GM19467 (cell line): Measurements from ENCODE around the gene MAP1B.

Experiments
- ATAC-seq: cut with Tn5 transposase; IDR thresholded peaks from one replicate; pipeline ENCODE4 v1.9.1; 2021; ENCODE audit warnings: mild to moderate bottlenecking, moderate library complexity; ENCODE audit not compliant: unreplicated experiment

The MAP1B gene

GRCh38 chr5:72129725-72130124 lies 22.4 kb downstream of the MAP1B start:
- ATAC-seq: no peak

- no peak for ATAC-seq
These were observed 23.1 kb downstream of the MAP1B start for GRCh38 chr5:72130351-72130761.

DNA sequence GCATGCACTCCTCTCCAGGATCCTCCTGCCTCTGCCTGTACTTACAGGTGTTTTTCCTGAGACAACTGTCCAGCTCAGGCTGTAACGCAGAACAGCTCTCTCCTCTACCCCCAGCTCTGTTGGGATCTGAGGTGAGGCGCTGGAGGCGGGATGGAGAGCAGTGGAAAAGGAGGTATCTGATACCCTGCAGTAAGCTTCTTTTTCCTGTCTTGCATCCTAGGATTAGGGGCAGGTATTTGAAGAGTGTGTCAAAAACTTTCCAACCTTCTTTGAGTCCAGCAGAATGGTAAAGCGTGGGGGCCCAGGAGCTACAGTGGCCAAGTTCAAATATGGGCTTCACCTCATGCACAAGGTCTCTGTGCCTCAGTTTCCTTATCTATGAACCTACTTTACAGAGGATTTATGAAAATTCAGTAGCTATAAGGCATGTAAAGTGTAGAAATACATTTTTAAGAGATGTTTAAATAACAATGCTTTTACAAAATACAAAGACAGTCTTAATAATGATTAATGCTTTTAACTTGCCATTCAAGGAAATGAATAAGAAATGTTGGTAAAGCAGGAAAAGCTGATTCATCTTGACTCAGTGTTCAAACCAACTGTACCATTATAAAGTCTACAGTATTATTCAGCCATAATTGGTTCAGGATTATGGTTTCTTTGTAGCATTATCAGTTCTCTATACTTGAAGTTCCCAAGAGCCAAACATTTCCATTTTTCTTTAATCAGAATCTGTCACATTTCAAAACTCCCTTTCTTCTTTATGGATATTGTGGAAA lies 26.1 kb downstream of the MAP1B start:
- ATAC-seq: no peak

DNA sequence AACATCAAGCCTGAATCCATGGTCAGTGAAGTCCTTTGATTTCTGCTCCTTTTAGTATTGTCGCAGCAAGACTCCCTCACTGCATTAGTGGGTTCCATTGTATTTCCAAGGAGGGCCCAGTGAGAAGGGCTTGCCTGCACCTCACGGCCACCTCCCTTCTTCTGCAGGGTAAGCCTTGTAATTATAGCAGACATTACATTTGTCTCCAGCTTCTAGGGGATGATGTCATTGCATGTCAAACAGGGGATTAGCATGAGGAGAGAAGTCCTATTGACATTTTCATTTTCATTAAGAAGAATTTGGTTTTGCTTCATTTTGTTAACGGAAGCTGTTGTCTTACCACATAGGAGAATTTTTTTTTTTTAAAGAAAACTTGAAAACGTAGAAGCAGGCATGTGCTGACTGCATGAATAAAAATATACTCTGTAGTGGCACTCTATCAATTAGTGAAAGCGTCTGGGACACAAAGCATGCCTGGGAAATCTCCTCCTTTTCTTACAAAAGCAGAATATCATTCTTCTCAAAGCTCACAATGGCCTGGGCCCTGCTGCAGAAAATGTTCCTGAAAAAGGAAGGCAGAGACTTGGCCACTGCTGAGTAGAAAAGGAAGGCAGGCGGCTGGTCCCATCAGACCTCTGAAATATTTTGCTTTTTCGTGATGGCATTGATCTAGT lies 27.1 kb downstream of the MAP1B start:
- ATAC-seq: no peak

DNA sequence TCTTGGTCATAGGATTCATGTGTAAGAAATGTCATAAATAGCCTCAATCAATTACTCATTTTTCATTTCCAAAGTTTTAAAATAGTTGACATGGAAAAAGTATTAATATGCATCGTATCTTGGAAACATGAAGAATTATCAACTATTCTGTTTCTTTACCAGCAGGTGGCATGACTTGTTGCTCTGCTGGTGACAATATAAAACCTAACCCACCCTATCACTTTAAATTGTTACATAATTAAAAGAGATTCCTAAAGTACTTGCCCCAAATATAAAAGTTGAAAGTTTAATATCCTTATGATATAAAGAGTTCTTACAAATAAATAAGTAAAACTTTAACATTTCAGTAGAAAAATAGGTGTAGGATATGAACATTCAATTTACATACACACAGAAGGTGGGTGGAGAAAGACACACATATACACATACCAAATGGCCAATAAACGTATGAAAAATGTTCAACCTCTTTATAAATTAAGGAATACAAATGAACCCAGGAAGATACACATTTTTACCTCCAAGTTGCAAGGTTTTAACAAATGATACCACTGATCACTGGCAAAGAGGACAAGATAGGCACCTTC lies 30.6 kb downstream of the MAP1B start:
- ATAC-seq: no peak

GRCh38 chr5:72138943-72139521 lies 31.8 kb downstream of the MAP1B start:
- no peak for ATAC-seq

DNA sequence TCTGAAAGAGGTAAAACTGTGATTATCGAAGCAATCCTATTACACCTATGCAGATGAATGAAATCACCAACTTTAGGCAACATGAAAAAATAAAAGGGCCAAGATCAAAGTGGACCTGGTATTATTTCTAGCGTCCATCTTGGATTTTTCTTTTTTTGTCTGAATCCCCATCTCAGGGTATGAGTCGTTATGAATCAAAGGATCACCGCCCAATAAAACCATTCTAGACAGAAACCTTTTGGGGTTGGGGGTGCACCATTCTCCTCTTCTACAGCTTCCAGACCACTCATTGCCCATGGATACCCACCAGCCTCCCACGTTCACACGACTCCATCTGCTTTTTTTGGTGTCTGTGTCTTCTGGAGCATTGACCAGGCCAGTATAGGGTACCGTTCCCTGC lies 33.4 kb downstream of the MAP1B start:
- no peak for ATAC-seq

DNA sequence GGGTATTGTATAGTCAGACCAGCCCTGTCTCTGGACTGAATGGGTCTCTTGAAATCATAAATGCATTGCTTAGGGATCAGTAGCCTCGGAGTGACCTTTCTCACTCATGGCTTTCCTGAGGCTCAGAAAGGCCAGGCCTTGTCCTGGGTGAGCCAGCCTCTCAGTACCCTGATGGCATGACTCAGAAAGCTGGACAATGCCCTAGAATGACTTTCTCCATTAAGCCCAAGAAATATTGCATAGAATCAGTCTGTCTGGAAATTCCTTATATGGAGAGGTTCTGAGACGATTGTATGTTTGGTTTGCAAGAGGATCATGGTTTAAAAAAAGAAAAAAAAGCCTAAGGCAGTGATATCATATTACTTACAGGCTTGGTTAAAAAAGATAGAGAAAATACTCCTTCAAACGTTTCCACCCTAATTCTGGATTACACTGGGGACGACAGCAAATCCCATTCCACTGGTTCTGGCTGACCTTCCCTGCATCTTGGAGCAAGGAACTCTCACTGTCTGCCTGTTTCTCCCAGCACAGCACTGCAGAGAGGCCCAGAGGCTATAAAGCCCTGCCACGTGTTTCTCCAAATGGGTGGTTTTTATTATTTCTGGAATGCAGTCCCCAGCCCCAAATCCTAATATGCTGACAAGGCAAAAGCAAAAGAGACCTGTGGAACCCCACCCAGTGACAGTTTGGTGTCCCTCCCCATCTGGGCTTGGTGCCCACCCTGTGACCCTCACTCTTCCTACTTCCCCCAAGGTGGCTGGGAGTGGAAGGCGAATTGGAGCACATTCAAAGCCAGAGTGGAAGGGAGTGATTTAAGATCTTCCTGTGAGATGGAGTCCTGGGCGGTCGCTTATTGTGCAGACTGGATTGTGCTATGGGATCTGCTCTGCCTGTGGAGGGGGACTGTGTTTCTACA lies 34.4 kb downstream of the MAP1B start:
- ATAC-seq: no peak

DNA sequence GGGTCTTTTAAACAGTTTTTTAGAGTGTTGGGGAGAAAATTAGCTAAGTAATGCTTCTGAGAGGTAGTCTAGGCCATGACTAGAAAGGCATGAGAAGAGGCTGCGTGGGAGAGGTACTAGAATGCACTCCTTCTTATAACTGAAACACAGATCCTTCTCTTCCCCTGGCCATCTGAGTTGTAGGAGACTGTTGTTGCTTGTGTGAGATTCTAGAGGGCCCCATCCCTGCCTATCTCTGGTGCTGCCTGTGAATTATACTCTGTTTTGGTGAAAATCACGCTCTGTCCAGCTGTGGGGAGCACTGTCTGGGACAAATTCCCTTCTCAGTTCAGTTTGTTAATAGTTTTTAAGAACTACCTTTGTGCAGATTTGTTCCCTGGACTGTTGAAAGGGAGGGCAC lies 37.5 kb downstream of the MAP1B start:
- no peak for ATAC-seq

- no peak for ATAC-seq
These were observed 38.1 kb downstream of the MAP1B start for GRCh38 chr5:72145348-72145747.

- no peak for ATAC-seq
These were observed 38.8 kb downstream of the MAP1B start for GRCh38 chr5:72146056-72146455.

GRCh38 chr5:72147569-72147968 lies 40.3 kb downstream of the MAP1B start:
- no peak for ATAC-seq

DNA sequence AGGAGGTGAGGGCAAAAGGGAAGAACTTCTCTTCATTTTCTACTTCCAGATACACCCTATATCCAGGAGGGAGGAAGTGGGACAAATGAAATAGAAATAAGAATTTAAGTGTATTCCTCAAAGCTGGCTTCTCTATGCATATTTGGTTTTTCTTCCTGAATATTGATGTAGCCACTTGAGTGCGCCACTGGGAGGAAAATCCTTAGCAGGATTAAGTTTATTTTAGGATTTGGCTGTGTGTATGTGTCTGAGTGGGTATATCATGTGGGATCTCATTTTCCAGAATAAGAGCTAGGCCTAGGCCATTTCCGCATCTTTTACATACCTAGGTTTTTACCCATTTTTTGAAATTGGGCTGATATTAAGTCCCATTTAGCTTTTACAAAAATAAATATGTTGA lies 42.5 kb downstream of the MAP1B start:
- ATAC-seq: no peak

DNA sequence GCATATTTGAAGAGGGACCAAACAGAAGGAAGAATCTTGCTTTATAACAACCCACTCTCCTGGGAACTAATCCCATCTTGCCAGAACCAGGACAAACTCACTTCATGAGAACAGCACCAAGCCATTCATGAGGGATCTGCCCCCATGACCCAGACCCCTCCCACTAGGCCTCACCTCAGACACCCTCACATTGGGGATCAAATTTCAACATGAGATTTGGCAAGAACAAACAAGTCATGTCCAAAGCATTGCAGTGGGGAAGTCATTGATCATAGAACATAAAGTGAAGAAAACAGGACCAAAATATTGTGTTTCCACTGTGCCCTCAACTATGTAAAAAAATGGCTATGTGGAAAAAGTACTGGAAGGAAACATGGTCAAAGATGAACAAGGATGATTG lies 43.9 kb downstream of the MAP1B start:
- ATAC-seq: no peak

DNA sequence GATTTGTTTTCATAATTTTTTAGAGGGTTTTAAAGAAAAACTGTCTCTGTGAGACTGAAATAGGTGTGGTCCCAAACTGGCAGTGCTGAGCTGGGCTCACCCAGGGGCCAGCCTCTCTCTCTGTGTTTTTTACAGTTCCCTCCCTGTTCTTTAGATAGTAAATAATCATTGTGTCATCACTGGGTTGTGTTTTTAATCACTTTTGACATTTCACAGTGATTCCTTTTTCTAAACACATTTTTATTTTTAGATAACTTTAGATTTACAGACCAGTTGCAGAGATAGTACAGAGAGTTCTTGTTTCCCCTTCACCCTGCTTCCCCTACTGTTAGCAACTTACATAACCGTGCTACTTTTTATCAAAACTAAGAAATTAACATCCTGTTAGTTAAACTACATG lies 44.4 kb downstream of the MAP1B start:
- no peak for ATAC-seq

DNA sequence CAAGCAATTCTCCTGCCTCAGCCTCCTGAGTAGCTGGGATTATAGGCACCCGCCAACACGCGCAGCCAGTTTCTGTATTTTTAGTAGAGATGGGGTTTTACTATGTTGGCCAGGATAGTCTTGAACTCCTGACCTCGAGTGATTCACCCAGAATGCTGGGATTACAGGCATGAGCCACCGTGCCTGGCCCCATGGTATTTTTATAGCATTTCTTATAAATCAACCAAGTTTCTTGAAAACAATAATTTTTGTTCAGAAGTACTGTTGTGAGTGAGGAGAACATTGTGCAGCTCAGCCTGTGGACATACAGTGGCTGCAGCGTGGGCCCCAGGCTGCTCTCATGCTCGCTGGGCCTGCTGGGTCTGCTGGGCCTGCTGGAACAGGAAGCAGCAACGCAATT lies 45.3 kb downstream of the MAP1B start:
- ATAC-seq: no peak

- ATAC-seq: no peak
These were observed 46.3 kb downstream of the MAP1B start for GRCh38 chr5:72153551-72153950.

GRCh38 chr5:72154076-72154756 lies 46.9 kb downstream of the MAP1B start:
- ATAC-seq: no peak

DNA sequence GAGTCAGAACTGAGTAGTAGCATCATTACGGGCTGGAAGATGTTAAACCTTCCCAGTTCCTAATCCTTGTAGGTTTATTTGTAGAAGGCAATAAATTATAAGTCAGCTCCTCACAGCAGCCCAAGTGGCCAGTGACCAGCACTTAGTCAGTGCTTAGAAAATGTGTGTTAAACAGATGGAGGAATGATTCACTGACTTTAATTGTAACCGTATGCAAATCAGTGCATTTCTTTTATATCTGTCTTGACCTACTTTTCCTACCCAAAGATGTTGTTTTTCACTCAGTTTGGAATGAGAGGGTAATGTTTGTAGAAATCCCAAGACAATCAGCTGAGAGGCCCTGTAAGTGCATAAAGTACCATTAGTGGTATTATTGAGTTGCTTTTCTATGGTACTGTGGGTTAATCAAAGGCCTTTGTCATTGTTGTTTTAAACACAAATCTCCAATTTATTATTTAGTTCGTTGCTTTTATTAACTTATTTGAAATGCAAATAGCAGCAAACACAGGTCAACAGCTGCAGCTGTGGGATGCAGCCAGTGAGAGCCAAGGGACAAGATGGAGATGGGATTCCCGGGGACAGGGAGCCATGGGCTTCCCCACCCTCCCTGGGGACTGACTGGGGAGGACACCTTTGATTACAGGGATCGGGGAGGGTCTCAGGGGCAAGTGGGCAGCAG lies 49.8 kb downstream of the MAP1B start:
- ATAC-seq: no peak

GRCh38 chr5:72157625-72157962 lies 50.3 kb downstream of the MAP1B start:
- ATAC-seq: no peak
